ENCODE results near the gene REEP5.

GRCh38 chr5:112933105-112933504 is 11.1 kb upstream of the REEP5 start:
- TF ChIP-seq ZBTB33 (CRISPR knock-in tag; IDR thresholded peaks at IDR 0.05) (no peak), ZBTB7A (CRISPR knock-in tag; IDR thresholded peaks at IDR 0.05) (no peak), ISL2 (CRISPR knock-in tag; IDR thresholded peaks at IDR 0.05) (no peak), MAFK (conservative IDR thresholded peaks at IDR 0.05 in 1 of 2, IDR thresholded peaks at IDR 0.05 in 1 of 2; ENCODE audit: low read length in 2 of 2) (no peak), TCF12 (IDR thresholded peaks at IDR 0.05) (no peak), TCF12 (CRISPR knock-in tag; IDR thresholded peaks at IDR 0.05) (no peak), SUZ12 (IDR thresholded peaks at IDR 0.05; ENCODE audit: low read depth, low read length) (no peak), KDM6A (CRISPR knock-in tag; IDR thresholded peaks at IDR 0.05; ENCODE audit: low read depth) (no peak), DPF2 (CRISPR knock-in tag; IDR thresholded peaks at IDR 0.05; ENCODE audit: borderline replicate concordance, low read depth) (no peak), ETV6 (CRISPR knock-in tag; conservative IDR thresholded peaks at IDR 0.05) (no peak), EEA1 (CRISPR knock-in tag; IDR thresholded peaks at IDR 0.05; ENCODE audit: borderline replicate concordance) (no peak), FLYWCH1 (CRISPR knock-in tag; IDR thresholded peaks at IDR 0.05) (no peak)
- TF ChIP-seq, protein P1, sequence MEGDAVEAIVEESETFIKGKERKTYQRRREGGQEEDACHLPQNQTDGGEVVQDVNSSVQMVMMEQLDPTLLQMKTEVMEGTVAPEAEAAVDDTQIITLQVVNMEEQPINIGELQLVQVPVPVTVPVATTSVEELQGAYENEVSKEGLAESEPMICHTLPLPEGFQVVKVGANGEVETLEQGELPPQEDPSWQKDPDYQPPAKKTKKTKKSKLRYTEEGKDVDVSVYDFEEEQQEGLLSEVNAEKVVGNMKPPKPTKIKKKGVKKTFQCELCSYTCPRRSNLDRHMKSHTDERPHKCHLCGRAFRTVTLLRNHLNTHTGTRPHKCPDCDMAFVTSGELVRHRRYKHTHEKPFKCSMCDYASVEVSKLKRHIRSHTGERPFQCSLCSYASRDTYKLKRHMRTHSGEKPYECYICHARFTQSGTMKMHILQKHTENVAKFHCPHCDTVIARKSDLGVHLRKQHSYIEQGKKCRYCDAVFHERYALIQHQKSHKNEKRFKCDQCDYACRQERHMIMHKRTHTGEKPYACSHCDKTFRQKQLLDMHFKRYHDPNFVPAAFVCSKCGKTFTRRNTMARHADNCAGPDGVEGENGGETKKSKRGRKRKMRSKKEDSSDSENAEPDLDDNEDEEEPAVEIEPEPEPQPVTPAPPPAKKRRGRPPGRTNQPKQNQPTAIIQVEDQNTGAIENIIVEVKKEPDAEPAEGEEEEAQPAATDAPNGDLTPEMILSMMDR (CRISPR knock-in tag; IDR thresholded peaks at IDR 0.05): no peak
